ENCODE results near the gene WDFY2.
"Not testable (repeated sequence)": the region's sequence is repeated elsewhere in the genome, so short reads cannot be mapped to it uniquely, and the experiment has no call there.

The WDFY2 gene

GRCh38 chr13:51583469-51583874, 790 bp upstream of the WDFY2 start:
- peaks cover 23% of the 10 kb centered on the region for H3K36me3 Mint-ChIP-seq (ENCODE audit: low read depth)
- H3K4me3 Mint-ChIP-seq: peak overlapping the region; percentile 93
- no peaks in the 10 kb centered on the region for H3K27me3 Mint-ChIP-seq
- peaks cover 54% of the 10 kb centered on the region for H3K4me1 Mint-ChIP-seq (ENCODE audit: low read depth)
- no peaks in the 10 kb centered on the region for H3K9me3 Mint-ChIP-seq
- peak overlapping the region; percentile 90 for H3K27ac Mint-ChIP-seq
- intact Hi-C loops (cut with micrococcal nuclease): loop anchor here (10.0 kb wide), 1 partner anchor 49 kb away; no protein-coding TSS in a partner anchor

- intact Hi-C loops (cut with micrococcal nuclease): loop anchor here (1.0 to 10.0 kb wide), 5 partner anchors 23 to 217 kb away; partner anchors contain the start of genes DHRS12 and INTS6
- Mint-ChIP-seq H3K4me3 (peak overlapping the region; percentile 93), H3K27me3 (no peaks in the 10 kb centered on the region), H3K36me3 (ENCODE audit: low read depth) (peaks cover 28% of the 10 kb centered on the region), H3K4me1 (ENCODE audit: low read depth) (peaks cover 57% of the 10 kb centered on the region), H3K9me3 (no peaks in the 10 kb centered on the region), H3K27ac (peak overlapping the region; percentile 90)
Observed at GRCh38 chr13:51584731-51585672, 740 bp downstream of the WDFY2 start.

- H3K36me3 Mint-ChIP-seq (ENCODE audit: low read depth): peaks cover 28% of the 10 kb centered on the region
- H3K9me3 Mint-ChIP-seq: no peaks in the 10 kb centered on the region
- intact Hi-C loops (cut with micrococcal nuclease): loop anchor here (5.0 to 10.0 kb wide), 3 partner anchors 37 to 217 kb away; partner anchors contain the start of gene DHRS12
- peak overlapping the region; percentile 93 for H3K4me3 Mint-ChIP-seq
- H3K27me3 Mint-ChIP-seq: no peaks in the 10 kb centered on the region
- peak overlapping the region; percentile 90 for H3K27ac Mint-ChIP-seq
- H3K4me1 Mint-ChIP-seq (ENCODE audit: low read depth): peaks cover 58% of the 10 kb centered on the region
Observed at GRCh38 chr13:51585696-51586095, 1.4 kb downstream of the WDFY2 start.

- H3K36me3 Mint-ChIP-seq (ENCODE audit: low read depth): peaks cover 34% of the 10 kb centered on the region
- peaks cover 60% of the 10 kb centered on the region for H3K4me1 Mint-ChIP-seq (ENCODE audit: low read depth)
- H3K9me3 Mint-ChIP-seq: no peaks in the 10 kb centered on the region
- H3K27me3 Mint-ChIP-seq: no peaks in the 10 kb centered on the region
- intact Hi-C loops (cut with micrococcal nuclease): loop anchor here (5.0 to 10.0 kb wide), 3 partner anchors 35 to 215 kb away; partner anchors contain the start of gene DHRS12
- no peak overlapping the region for H3K27ac Mint-ChIP-seq
- H3K4me3 Mint-ChIP-seq: peak overlapping the region; percentile 51
Observed at GRCh38 chr13:51587372-51587771, 3.1 kb downstream of the WDFY2 start.

- intact Hi-C loops (cut with micrococcal nuclease): loop anchor here (5.0 to 10.0 kb wide), 3 partner anchors 34 to 214 kb away; partner anchors contain the start of gene DHRS12
- H3K4me1 Mint-ChIP-seq (ENCODE audit: low read depth): peaks cover 52% of the 10 kb centered on the region
- peak overlapping the region; percentile 46 for H3K4me3 Mint-ChIP-seq
- peaks cover 34% of the 10 kb centered on the region for H3K36me3 Mint-ChIP-seq (ENCODE audit: low read depth)
- no peaks in the 10 kb centered on the region for H3K27me3 Mint-ChIP-seq
- H3K9me3 Mint-ChIP-seq: no peaks in the 10 kb centered on the region
- peak overlapping the region; percentile 17 for H3K27ac Mint-ChIP-seq
Observed at GRCh38 chr13:51588406-51588949, 4.2 kb downstream of the WDFY2 start.

GRCh38 chr13:51589793-51590192, 5.5 kb downstream of the WDFY2 start:
- H3K36me3 Mint-ChIP-seq (ENCODE audit: low read depth): peaks cover 35% of the 10 kb centered on the region
- H3K9me3 Mint-ChIP-seq: no peaks in the 10 kb centered on the region
- H3K27me3 Mint-ChIP-seq: no peaks in the 10 kb centered on the region
- H3K4me1 Mint-ChIP-seq (ENCODE audit: low read depth): peaks cover 55% of the 10 kb centered on the region
- intact Hi-C loops (cut with micrococcal nuclease): loop anchor here (5.0 to 10.0 kb wide), 4 partner anchors 33 to 213 kb away; partner anchors contain the start of gene DHRS12
- H3K4me3 Mint-ChIP-seq: no peak overlapping the region
- H3K27ac Mint-ChIP-seq: no peak overlapping the region

- no peak overlapping the region for H3K4me3 Mint-ChIP-seq
- H3K36me3 Mint-ChIP-seq (ENCODE audit: low read depth): peaks cover 35% of the 10 kb centered on the region
- peaks cover 61% of the 10 kb centered on the region for H3K4me1 Mint-ChIP-seq (ENCODE audit: low read depth)
- intact Hi-C loops (cut with micrococcal nuclease): loop anchor here (5.0 kb wide), 1 partner anchor 122 kb away; no protein-coding TSS in a partner anchor
- H3K27me3 Mint-ChIP-seq: no peaks in the 10 kb centered on the region
- no peaks in the 10 kb centered on the region for H3K9me3 Mint-ChIP-seq
- H3K27ac Mint-ChIP-seq: no peak overlapping the region
Observed at GRCh38 chr13:51590231-51590970, 6.1 kb downstream of the WDFY2 start.

- Mint-ChIP-seq H3K9me3 (no peaks in the 10 kb centered on the region), H3K4me1 (ENCODE audit: low read depth) (peaks cover 68% of the 10 kb centered on the region), H3K4me3 (peak overlapping the region; percentile 2), H3K27me3 (no peaks in the 10 kb centered on the region), H3K36me3 (ENCODE audit: low read depth) (peaks cover 33% of the 10 kb centered on the region), H3K27ac (no peak overlapping the region)
- intact Hi-C loops (cut with micrococcal nuclease): loop anchor here (5.0 kb wide), 1 partner anchor 121 kb away; no protein-coding TSS in a partner anchor
Observed at GRCh38 chr13:51590971-51591627, 6.8 kb downstream of the WDFY2 start.

- H3K4me1 Mint-ChIP-seq (ENCODE audit: low read depth): peaks cover 73% of the 10 kb centered on the region
- H3K9me3 Mint-ChIP-seq, H3K27me3 Mint-ChIP-seq, H3K4me3 Mint-ChIP-seq, H3K27ac Mint-ChIP-seq: not testable (repeated sequence)
- intact Hi-C loops (cut with micrococcal nuclease): loop anchor here (5.0 kb wide), 1 partner anchor 120 kb away; no protein-coding TSS in a partner anchor
- H3K36me3 Mint-ChIP-seq (ENCODE audit: low read depth): peaks cover 32% of the 10 kb centered on the region
Observed at GRCh38 chr13:51591938-51592337, 7.7 kb downstream of the WDFY2 start.

- intact Hi-C loops (cut with micrococcal nuclease): loop anchor here (5.0 kb wide), 1 partner anchor 118 kb away; no protein-coding TSS in a partner anchor
- H3K9me3 Mint-ChIP-seq: no peaks in the 10 kb centered on the region
- no peaks in the 10 kb centered on the region for H3K27me3 Mint-ChIP-seq
- H3K27ac Mint-ChIP-seq: no peak overlapping the region
- peaks cover 18% of the 10 kb centered on the region for H3K36me3 Mint-ChIP-seq (ENCODE audit: low read depth)
- H3K4me3 Mint-ChIP-seq: no peak overlapping the region
- H3K4me1 Mint-ChIP-seq (ENCODE audit: low read depth): peaks cover 71% of the 10 kb centered on the region
Observed at GRCh38 chr13:51594432-51594831, 10.2 kb downstream of the WDFY2 start.

- peaks cover 71% of the 10 kb centered on the region for H3K4me1 Mint-ChIP-seq (ENCODE audit: low read depth)
- peaks cover 26% of the 10 kb centered on the region for H3K36me3 Mint-ChIP-seq (ENCODE audit: low read depth)
- no peaks in the 10 kb centered on the region for H3K27me3 Mint-ChIP-seq
- no peaks in the 10 kb centered on the region for H3K9me3 Mint-ChIP-seq
- intact Hi-C loops (cut with micrococcal nuclease): no loop called here
- peak overlapping the region; percentile 65 for H3K27ac Mint-ChIP-seq
- H3K4me3 Mint-ChIP-seq: peak overlapping the region; percentile 9
Observed at GRCh38 chr13:51595416-51595815, 11.2 kb downstream of the WDFY2 start.

GRCh38 chr13:51596541-51596940, 12.3 kb downstream of the WDFY2 start:
- H3K4me3 Mint-ChIP-seq: no peak overlapping the region
- no peaks in the 10 kb centered on the region for H3K9me3 Mint-ChIP-seq
- intact Hi-C loops (cut with micrococcal nuclease): no loop called here
- peaks cover 68% of the 10 kb centered on the region for H3K4me1 Mint-ChIP-seq (ENCODE audit: low read depth)
- no peaks in the 10 kb centered on the region for H3K27me3 Mint-ChIP-seq
- H3K27ac Mint-ChIP-seq: no peak overlapping the region
- peaks cover 33% of the 10 kb centered on the region for H3K36me3 Mint-ChIP-seq (ENCODE audit: low read depth)

All from dendritic cell treated with granulocyte-macrophage colony-stimulating factor and Interleukin-4, amounts not matched to agents 40 ng/mL and 50 ng/mL, for 4 days (primary cell).